Lower lobe of right lung (tissue), 2 donors: ENCODE measurements around the gene BBS2. TPM values are rescaled to one million over a fixed set of nuclear protein-coding genes. Genes with fewer than 3 reads are reported as not detected.
A peak's percentile ranks its signal among the peaks of the same experiment; 100 is the strongest.

Experiments
- ATAC-seq, 2 donors: fragments of 200-7000 bp; cut with Tn5 transposase; one replicate each; pipeline ENCODE4 v1.9.1; 2020 to 2022; ENCODE audit warnings: mild to moderate bottlenecking in 2 of 2, moderate library complexity in 2 of 2
- DNase-seq: peaks from one replicate; pipeline ENCODE4 v3.0.0-alpha.2; 2020
- H3K27ac ChIP-seq: fragments of 200-600 bp; one replicate; pipeline ENCODE4 v1.8.0; 2022
- H3K27me3 ChIP-seq: fragments of 200-600 bp; one replicate; pipeline ENCODE4 v1.8.0; 2022; ENCODE audit warnings: low read depth
- H3K36me3 ChIP-seq: fragments of 200-600 bp; one replicate; pipeline ENCODE4 v1.8.0; 2022; ENCODE audit warnings: mild to moderate bottlenecking
- H3K4me1 ChIP-seq: fragments of 200-600 bp; one replicate; pipeline ENCODE4 v1.8.0; 2022
- H3K4me3 ChIP-seq: fragments of 200-600 bp; one replicate; pipeline ENCODE4 v1.8.0; 2022; ENCODE audit warnings: mild to moderate bottlenecking
- H3K9me3 ChIP-seq: fragments of 200-600 bp; one replicate; pipeline ENCODE4 v1.8.0; 2022
- CTCF ChIP-seq: fragments of 200-600 bp; IDR thresholded peaks from one replicate; pipeline ENCODE4 v1.8.0; 2022; ENCODE audit warnings: antibody characterized with exemption, mild to moderate bottlenecking
- intact Hi-C: fragments of 100-400 bp; cut with DNase I; formaldehyde crosslinking; loops from one replicate; pipeline ENCODE4 v1.11.0; 2022
- total RNA-seq: library from RNA; stranded (reverse); fragmentation: NEBNext Ultra II Directional; extraction: Animal tissue kit (Norgen Biotek cat#: 25700); gene quantifications from one replicate; pipeline ENCODE4 v1.2.1, GENCODE V29; 2021
- donor health status: DM: no; HTN: yes; CAD: no; lungs with severe emphysema.

BBS2 gene
- total RNA-seq, 1 donor from 2014 or later = 42.2 TPM

- TF ChIP-seq CTCF = no peak
- Histone ChIP-seq H3K4me3 (no peak overlapping the region), H3K9me3 (no peaks in the 10 kb centered on the region), H3K4me1 (no peaks in the 10 kb centered on the region), H3K27ac (no peak overlapping the region), H3K27me3 (no peaks in the 10 kb centered on the region), H3K36me3 (peaks cover 96% of the 10 kb centered on the region)
- DNase-seq (no peak), ATAC-seq (peak in 1 of 2 donors; percentile 30)
- intact Hi-C loops = no loop called here
Measured at GRCh38 chr16:56477096-56477878, 42.5 kb downstream of the BBS2 start.

GRCh38 chr16:56475201-56475600 is 44.6 kb downstream of the BBS2 start:
- no peaks in the 10 kb centered on the region for H3K27me3 ChIP-seq
- H3K4me3 ChIP-seq = no peak overlapping the region
- H3K4me1 ChIP-seq = no peaks in the 10 kb centered on the region
- TF ChIP-seq CTCF = no peak
- ATAC-seq = no peak
- no peak overlapping the region for H3K27ac ChIP-seq
- DNase-seq = no peak
- H3K36me3 ChIP-seq = peaks cover 97% of the 10 kb centered on the region
- intact Hi-C loops = no loop called here
- H3K9me3 ChIP-seq = no peaks in the 10 kb centered on the region

GRCh38 chr16:56470666-56471065 is 49.2 kb downstream of the BBS2 start:
- peaks cover 99% of the 10 kb centered on the region for H3K36me3 ChIP-seq
- intact Hi-C loops = no loop called here
- no peaks in the 10 kb centered on the region for H3K9me3 ChIP-seq
- no peaks in the 10 kb centered on the region for H3K27me3 ChIP-seq
- H3K4me1 ChIP-seq = no peaks in the 10 kb centered on the region
- ATAC-seq (no peak), DNase-seq (no peak)
- TF ChIP-seq CTCF = no peak
- no peak overlapping the region for H3K27ac ChIP-seq
- H3K4me3 ChIP-seq = no peak overlapping the region

- intact Hi-C loops = no loop called here
- Histone ChIP-seq H3K9me3 (no peaks in the 10 kb centered on the region), H3K4me1 (no peaks in the 10 kb centered on the region), H3K4me3 (no peak overlapping the region), H3K36me3 (peaks cover 99% of the 10 kb centered on the region), H3K27ac (no peak overlapping the region), H3K27me3 (no peaks in the 10 kb centered on the region)
- DNase-seq = no peak
- ATAC-seq = no peak
- no peak for TF ChIP-seq CTCF
Measured at GRCh38 chr16:56470232-56470631, 49.6 kb downstream of the BBS2 start.

DNA sequence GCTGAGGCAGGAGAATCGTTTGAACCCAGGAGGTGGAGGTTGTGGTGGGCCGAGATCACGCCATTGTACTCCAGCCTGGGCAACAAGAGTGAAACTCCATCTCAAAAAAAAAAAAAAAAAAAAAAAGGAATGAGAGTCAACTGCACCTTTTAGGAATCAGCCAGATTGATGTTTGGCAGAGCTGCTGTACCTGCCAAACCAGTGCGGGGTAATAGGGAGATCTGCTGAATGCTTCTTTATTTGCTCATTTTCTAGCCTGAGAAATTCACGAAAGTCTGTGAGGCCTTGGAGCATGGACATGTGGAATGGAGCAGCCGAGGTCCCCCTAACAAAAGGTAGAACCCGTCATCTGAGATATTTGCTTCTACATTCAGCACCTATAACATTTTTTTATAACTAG is 50.1 kb downstream of the BBS2 start:
- peaks cover 99% of the 10 kb centered on the region for H3K36me3 ChIP-seq
- intact Hi-C loops = no loop called here
- H3K27ac ChIP-seq = no peak overlapping the region
- no peaks in the 10 kb centered on the region for H3K4me1 ChIP-seq
- no peak for ATAC-seq
- no peak overlapping the region for H3K4me3 ChIP-seq
- H3K27me3 ChIP-seq = no peaks in the 10 kb centered on the region
- no peak for TF ChIP-seq CTCF
- DNase-seq = no peak
- no peaks in the 10 kb centered on the region for H3K9me3 ChIP-seq
